ENCODE results near the gene VASN. TPM values are rescaled to one million over a fixed set of nuclear protein-coding genes. Genes with fewer than 3 reads are reported as not detected.
"Not testable (repeated sequence)": the region's sequence is repeated elsewhere in the genome, so short reads cannot be mapped to it uniquely, and the experiment has no call there.

Gene VASN
- total RNA-seq, 1 experiment from 2014 or later: 5.1 TPM

DNA sequence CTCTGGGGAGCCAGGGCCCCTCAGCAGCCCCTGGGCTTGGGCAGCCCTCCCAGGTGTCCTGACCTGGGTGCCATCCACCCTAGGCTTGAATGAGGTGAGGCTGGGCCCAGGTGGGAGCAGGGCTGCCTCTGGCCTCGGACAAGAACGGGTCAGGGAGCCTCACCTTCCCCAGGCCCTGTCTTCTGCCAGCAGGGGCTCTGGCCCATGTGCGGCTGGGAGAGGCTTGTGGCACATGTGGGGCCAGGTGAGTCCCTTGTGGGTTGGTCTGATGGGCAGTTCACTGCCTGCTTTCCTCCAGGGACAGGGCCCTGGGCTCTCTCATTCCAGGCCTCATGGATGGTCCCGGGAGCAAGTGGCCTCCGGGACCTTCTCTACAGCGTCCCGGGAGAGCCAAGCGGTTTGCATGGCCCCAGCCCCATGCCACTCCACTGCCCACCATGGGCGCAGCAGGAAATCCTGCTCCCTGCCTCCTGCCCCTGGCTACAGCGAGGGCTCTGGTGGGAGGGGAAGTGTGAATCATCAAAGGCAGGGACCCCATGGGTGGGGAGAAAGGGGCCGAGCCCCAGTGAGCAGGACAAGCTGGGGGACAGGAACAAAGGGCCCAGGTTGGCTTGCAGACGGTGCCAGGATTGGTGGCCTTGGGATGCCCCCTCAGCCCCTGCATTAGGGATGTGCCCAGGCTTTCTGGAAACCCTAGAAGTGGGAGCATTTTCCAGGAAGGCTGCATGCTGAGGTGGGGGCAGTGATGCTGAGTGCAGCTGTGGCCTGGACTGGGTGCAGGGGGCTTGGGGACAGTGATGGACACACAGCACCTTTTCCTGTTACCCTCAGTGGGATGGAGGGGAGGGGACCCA lies 12.2 kb downstream of the VASN start:
- no peak for DNase-seq (ENCODE audit: extremely low read depth, low read depth)

DNA sequence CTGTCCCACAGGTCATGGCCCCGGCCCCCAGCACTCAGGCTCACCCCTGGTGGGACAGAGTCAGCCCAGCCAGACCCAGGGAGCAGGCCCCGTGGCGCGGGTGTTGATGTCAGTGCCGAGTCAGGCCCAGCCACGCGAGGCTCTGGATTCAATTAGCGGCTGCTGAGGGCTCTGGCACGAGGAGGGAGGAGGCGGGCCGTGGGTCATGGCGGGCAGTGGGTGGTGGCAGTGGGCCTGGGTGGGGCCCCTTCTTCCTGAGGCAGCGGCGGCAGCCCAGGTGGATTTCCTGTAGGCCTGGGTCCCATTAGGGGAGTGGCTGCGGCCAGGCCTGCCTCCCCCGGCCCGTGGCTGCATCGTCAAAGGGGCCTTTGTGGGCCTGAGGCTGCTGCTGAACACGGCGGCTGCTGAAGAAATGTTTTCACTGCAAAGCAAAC lies 12.9 kb downstream of the VASN start:
- DNase-seq (ENCODE audit: extremely low read depth, low read depth): no peak

GRCh38 chr16:4385066-4385788 lies 13.6 kb downstream of the VASN start:
- no peak for DNase-seq (ENCODE audit: extremely low read depth, low read depth)

GRCh38 chr16:4385789-4386450 lies 14.3 kb downstream of the VASN start:
- no peak for DNase-seq (ENCODE audit: extremely low read depth, low read depth)

DNA sequence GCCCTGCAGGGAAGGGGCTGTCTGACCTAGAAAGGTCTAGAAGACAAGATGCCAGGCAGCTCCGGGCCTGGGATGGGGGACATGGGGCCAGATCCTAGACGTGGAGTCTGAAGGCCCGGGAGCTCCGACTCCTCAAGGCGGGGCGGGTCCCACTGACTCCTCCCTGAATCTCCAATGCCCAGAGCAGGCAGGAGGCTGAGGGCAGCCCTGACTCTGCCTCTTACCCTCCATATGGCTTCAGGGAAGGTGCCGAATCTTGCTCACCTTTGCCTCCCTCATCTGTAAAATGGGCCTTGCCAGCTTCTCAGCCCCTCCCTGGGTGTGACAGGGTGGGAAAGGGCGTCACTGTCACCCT lies 14.8 kb downstream of the VASN start:
- DNase-seq (ENCODE audit: extremely low read depth, low read depth): no peak

- DNase-seq (ENCODE audit: extremely low read depth, low read depth): no peak
These were observed 15.4 kb downstream of the VASN start for GRCh38 chr16:4386951-4387565.

DNA sequence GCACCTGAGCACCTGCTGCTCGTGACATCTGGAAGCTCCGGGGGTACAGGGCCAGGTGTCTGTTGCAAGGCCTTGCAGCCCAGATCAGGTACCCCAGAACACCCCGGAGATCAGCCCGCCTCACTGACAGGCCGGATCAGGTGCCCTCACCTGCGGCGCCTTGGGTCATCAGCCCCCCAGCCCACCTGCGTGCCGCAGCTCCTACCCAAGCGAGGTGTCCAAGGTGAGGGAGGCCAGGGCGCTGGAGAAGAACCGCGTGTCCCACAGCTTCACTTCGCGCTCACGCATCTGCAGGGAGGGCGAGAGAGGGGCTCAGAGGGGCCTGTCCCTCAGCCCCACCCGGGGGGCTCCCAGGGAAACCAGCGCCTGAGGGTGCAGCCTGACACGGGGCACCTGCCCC lies 16.1 kb downstream of the VASN start:
- DNase-seq (ENCODE audit: extremely low read depth, low read depth): no peak

GRCh38 chr16:4388271-4389021 lies 16.8 kb downstream of the VASN start:
- DNase-seq (ENCODE audit: extremely low read depth, low read depth): no peak

DNA sequence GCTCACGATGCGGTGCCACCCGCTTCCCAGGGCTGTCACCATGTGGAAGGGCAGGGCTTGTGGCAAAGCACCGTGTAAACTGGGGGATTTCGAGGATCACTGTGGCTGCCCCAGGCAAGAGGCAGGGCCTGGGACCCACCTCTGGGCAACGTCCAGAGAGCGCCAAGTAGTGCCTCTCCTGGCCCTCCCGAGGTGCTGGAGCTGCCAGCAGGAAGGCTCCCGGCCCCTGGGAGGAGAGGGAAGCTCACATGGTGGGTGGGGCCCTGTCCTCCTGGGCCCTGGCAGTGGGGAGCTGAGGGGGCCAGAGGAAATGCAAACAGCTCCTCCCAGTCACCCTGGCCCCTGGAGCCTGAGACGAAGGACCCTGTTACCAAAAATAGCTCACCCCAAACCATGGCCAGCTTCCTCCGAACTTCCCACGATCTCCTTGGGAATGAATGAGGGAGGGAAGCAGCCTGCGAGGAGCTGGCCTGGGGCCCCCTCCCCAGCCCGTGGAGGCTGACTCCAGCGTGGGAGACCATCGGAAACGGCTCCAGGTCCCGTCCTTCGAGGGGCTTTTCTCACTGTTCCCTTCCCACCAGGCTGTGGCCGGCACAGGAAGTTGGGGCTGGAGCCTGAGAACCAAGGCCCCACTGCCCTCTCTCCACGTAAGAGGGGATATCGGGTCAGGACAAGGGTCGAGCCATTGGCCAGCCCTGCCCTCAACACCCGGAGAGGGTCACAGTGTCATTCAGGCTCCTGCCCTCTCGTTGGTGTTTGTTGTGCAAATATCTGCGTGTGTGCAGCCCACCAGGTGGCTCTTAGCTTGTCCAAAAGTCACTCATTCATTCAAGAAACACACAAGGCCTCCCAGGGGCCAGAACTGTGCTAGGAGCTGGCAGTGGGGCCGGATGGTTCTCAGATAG lies 17.7 kb downstream of the VASN start:
- DNase-seq (ENCODE audit: extremely low read depth, low read depth): no peak

GRCh38 chr16:4390266-4391260 lies 18.9 kb downstream of the VASN start:
- no peak for DNase-seq (ENCODE audit: extremely low read depth, low read depth)

DNA sequence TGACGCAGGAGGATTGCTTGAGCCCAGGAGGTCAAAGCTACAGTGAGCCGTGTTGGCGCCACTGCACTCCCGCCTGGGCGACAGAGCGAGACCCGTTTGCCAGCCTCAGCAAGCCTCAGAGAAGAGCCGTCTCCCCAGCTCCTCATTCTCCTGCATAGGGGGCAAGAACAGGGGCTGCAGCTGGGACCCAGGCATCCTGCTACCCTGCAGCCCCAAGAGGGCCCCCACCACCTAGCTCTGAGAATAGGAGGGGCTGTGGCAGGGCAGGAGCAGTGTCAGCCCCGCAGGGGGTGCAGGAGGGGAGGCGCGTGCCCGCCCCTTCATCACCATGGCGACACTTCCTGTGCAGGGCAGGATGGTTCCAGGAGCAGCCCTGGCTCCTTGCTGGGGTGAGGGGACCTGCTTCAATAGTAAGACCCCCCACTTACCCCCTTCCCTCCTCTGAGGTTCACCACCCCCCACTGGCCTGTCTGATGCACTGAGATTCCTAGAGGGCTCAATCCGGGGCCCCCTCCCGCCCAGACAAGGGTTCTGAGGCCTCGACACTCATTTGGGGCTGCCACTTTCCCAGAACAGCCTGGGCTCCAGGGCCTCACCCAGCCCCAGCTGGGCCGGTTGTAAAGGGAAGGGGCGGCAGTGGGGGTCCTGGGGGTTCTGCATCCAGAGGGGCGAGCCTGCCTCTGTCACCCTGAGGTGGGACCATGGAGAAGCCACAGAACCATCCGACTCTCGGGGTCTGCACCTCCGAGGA lies 20.2 kb downstream of the VASN start:
- no peak for DNase-seq (ENCODE audit: extremely low read depth, low read depth)

- no peak for DNase-seq (ENCODE audit: extremely low read depth, low read depth)
These were observed 21.0 kb downstream of the VASN start for GRCh38 chr16:4392382-4393239.

- no peak for DNase-seq (ENCODE audit: extremely low read depth, low read depth)
These were observed 21.6 kb downstream of the VASN start for GRCh38 chr16:4393240-4393600.

- DNase-seq (ENCODE audit: extremely low read depth, low read depth): not testable (repeated sequence)
These were observed 22.2 kb downstream of the VASN start for GRCh38 chr16:4393850-4394249.

DNA sequence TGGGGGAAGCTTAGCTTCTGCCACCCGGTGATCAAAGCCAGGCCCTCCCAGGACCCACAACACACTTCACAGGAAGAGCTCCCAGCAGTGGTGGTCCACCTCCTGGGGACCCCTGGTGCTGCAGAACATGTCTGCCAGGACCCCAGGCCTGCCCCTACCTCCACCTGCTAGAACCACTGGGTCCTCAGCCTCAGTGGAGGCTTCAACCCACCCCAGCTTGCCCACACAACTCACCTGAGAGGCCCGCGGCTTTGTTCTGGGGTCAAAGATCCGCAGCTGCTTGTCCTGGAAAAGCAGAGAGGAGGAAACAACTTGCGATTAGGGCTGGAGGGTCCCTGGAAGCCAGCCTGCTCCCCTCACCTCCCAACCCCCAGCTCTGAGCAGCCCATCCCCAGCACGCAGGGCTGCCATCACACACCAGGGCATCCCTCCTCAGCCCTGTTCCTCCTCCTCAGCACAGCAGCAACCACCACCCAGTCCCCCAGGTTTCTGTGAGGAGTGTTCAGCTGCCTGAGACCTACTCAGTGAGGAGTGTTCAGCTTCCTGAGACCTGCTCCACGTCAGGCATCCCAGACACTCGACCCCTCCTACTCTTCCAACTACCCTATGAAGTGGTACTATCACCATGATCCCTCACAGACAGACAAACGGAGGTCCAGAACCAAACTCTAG lies 23.5 kb downstream of the VASN start:
- DNase-seq (ENCODE audit: extremely low read depth, low read depth): no peak

All from NCI-H460 (cell line).